GM23338 (cell line): ENCODE data around the gene PTPN12. TPM values are rescaled to one million over a fixed set of nuclear protein-coding genes. Genes with fewer than 3 reads are reported as not detected.

Experiments
- ATAC-seq: fragments of 200-7000 bp; cut with Tn5 transposase; 3 replicates; pipeline ENCODE4 v1.9.1; 2020
- DNase-seq: peaks from one replicate; pipeline ENCODE4 v3.0.0-alpha.2; 2015; ENCODE audit warnings: low spot score
- H2AFZ ChIP-seq: fragments of 200-600 bp; sonication (generic); 2 replicates; pipeline ENCODE4 v1.8.0; 2016; ENCODE audit warnings: antibody characterized with exemption, mild to moderate bottlenecking, moderate library complexity
- H3F3A ChIP-seq: fragments of 200-600 bp; sonication (generic); replicated peaks from 2 replicates; pipeline ENCODE4 v1.8.0; 2017; ENCODE audit warnings: antibody characterized with exemption, mixed run types, low read depth
- H3K27ac ChIP-seq: fragments of 200-600 bp; sonication (generic); 2 replicates; pipeline ENCODE4 v1.6.1; 2016; ENCODE audit warnings: low read depth
- H3K27me3 ChIP-seq: fragments of 200-600 bp; sonication (generic); 2 replicates; pipeline ENCODE4 v1.8.0; 2016; ENCODE audit warnings: mild to moderate bottlenecking, mixed run types, moderate library complexity; ENCODE audit not compliant: insufficient read depth
- H3K36me3 ChIP-seq: fragments of 200-600 bp; sonication (generic); 2 replicates; pipeline ENCODE4 v1.8.0; 2016; ENCODE audit warnings: mild to moderate bottlenecking; ENCODE audit not compliant: insufficient read depth
- H3K4me1 ChIP-seq: fragments of 200-600 bp; sonication (generic); 2 replicates; pipeline ENCODE4 v1.8.0; 2016; ENCODE audit warnings: mild to moderate bottlenecking, moderate library complexity; ENCODE audit not compliant: insufficient read depth
- H3K4me2 ChIP-seq: fragments of 200-600 bp; sonication (generic); 2 replicates; pipeline ENCODE4 v1.7.1; 2017; ENCODE audit warnings: mixed run types
- H3K4me3 ChIP-seq: fragments of 200-600 bp; sonication (generic); 2 replicates; pipeline ENCODE4 v1.6.1; 2016; ENCODE audit warnings: mixed run types
- H3K79me2 ChIP-seq: fragments of 200-600 bp; sonication (generic); replicated peaks from 2 replicates; pipeline ENCODE4 v1.8.0; 2017; ENCODE audit warnings: mild to moderate bottlenecking; ENCODE audit not compliant: insufficient read depth
- H3K9me2 ChIP-seq: fragments of 200-600 bp; sonication (generic); 2 replicates; pipeline ENCODE4 v1.8.0; 2017; ENCODE audit not compliant: insufficient read depth
- H4K20me1 ChIP-seq: fragments of 200-600 bp; sonication (generic); replicated peaks from 2 replicates; pipeline ENCODE4 v1.8.0; 2017; ENCODE audit warnings: mild to moderate bottlenecking; ENCODE audit not compliant: insufficient read depth
- H3K27ac Mint-ChIP-seq: 2 replicates; pipeline ENCODE4 v1.8.0; 2020; ENCODE audit warnings: inconsistent platforms, mild to moderate bottlenecking, moderate library complexity, mixed read lengths
- H3K27me3 Mint-ChIP-seq: 3 replicates; pipeline ENCODE4 v1.8.0; 2022; ENCODE audit warnings: low read depth, mild to moderate bottlenecking, moderate library complexity, mixed read lengths, inconsistent platforms; ENCODE audit not compliant: insufficient read depth, poor library complexity
- H3K36me3 Mint-ChIP-seq: 3 replicates; pipeline ENCODE4 v1.8.0; 2021; ENCODE audit warnings: low read depth, mild to moderate bottlenecking, inconsistent platforms, moderate library complexity, mixed read lengths
- H3K4me1 Mint-ChIP-seq: 3 replicates; pipeline ENCODE4 v1.8.0; 2020; ENCODE audit warnings: mild to moderate bottlenecking, inconsistent platforms, mixed read lengths
- H3K4me3 Mint-ChIP-seq: 3 replicates; pipeline ENCODE4 v1.8.0; 2021; ENCODE audit warnings: moderate library complexity, mild to moderate bottlenecking, inconsistent platforms, mixed read lengths
- H3K9me3 Mint-ChIP-seq: 3 replicates; pipeline ENCODE4 v1.8.0; 2020; ENCODE audit warnings: moderate library complexity, mild to moderate bottlenecking, inconsistent platforms, mixed read lengths
- CREB1 ChIP-seq: fragments of 250-450 bp; sonication (Bioruptor Pico); IDR thresholded peaks from 2 replicates; pipeline ENCODE4 v1.5.0; 2020; ENCODE audit warnings: low read depth, mild to moderate bottlenecking, moderate library complexity
- CTCF ChIP-seq, 2 experiments: fragments of 200-600 bp in 1 of 2; sonication (generic) in 1 of 2; conservative IDR thresholded peaks; 2 replicates each; pipeline versions ENCODE4 v1.5.1 to v1.6.1; 2016 to 2017; ENCODE audit warnings: antibody characterized with exemption in 2 of 2, low read depth in 2 of 2, mild to moderate bottlenecking in 2 of 2, moderate library complexity in 1 of 2
- EZH2phosphoT487 ChIP-seq: fragments of 200-600 bp; sonication (generic); IDR thresholded peaks from one replicate; pipeline ENCODE4 v1.8.1; 2018; ENCODE audit warnings: antibody characterized with exemption; ENCODE audit not compliant: unreplicated experiment
- JUNB ChIP-seq: IDR thresholded peaks from one replicate; pipeline ENCODE4 v1.6.1; 2016; ENCODE audit warnings: antibody characterized with exemption; ENCODE audit not compliant: unreplicated experiment
- REST ChIP-seq: IDR thresholded peaks from one replicate; pipeline ENCODE4 v1.6.1; 2018; ENCODE audit warnings: antibody characterized with exemption; ENCODE audit not compliant: unreplicated experiment
- STAT1 ChIP-seq: IDR thresholded peaks from one replicate; pipeline ENCODE4 v1.6.1; 2016; ENCODE audit warnings: antibody characterized with exemption; ENCODE audit not compliant: unreplicated experiment
- polyA plus RNA-seq: library from polyadenylated mRNA; unstranded; fragments of >200 nt; fragmentation: Nextera tagmentation; extraction: Ambion mirVana; gene quantifications from 2 replicates; pipeline ENCODE4 v1.2.1, GENCODE V29; 2016
- total RNA-seq: library from RNA; depleted of rRNA; stranded (reverse); fragments of >200 nt; shearing (Covaris generic); gene quantifications from 2 replicates; pipeline ENCODE4 v1.2.3, GENCODE V29; 2014
- TF ChIP-seq, protein P1 (sequence below): IDR thresholded peaks from 2 replicates; pipeline ENCODE4 v1.6.1; 2016; ENCODE audit warnings: antibody characterized with exemption
- TF ChIP-seq, protein P2 (sequence below): fragments of 250-450 bp; sonication (Bioruptor Pico); IDR thresholded peaks from 2 replicates; pipeline ENCODE4 v1.5.0; 2020; ENCODE audit warnings: mild to moderate bottlenecking, moderate library complexity

PTPN12 gene
- total and polyA plus RNA-seq, 2 experiments from 2014 or later = 58.8 to 187 TPM

- Histone ChIP-seq H3K36me3 (no peaks in the 10 kb centered on the region), H3K4me3 (no peak overlapping the region), H3K27ac (no peak overlapping the region), H4K20me1 (no peaks in the 10 kb centered on the region), H3K79me2 (no peaks in the 10 kb centered on the region), H3K27me3 (no peaks in the 10 kb centered on the region), H3K4me1 (no peaks in the 10 kb centered on the region; the same call in 1 of the 2 replicates), H3K4me2 (no peak overlapping the region), H2AFZ (peak overlapping the region; percentile 91; the same call in 1 of the 2 replicates), H3K9me2 (no peaks in the 10 kb centered on the region), H3F3A (no peaks in the 10 kb centered on the region)
- Mint-ChIP-seq H3K4me3 (no peak overlapping the region), H3K36me3 (peaks cover 5% of the 10 kb centered on the region), H3K9me3 (peaks cover 12% of the 10 kb centered on the region), H3K27ac (no peak overlapping the region), H3K4me1 (no peaks in the 10 kb centered on the region), H3K27me3 (no peaks in the 10 kb centered on the region)
- no peak for ATAC-seq
- no peak for TF ChIP-seq CREB1 (CRISPR knock-in tag)
- DNase-seq = no peak
Observed at GRCh38 chr7:77498659-77499379, 38.3 kb upstream of the PTPN12 start.

DNA sequence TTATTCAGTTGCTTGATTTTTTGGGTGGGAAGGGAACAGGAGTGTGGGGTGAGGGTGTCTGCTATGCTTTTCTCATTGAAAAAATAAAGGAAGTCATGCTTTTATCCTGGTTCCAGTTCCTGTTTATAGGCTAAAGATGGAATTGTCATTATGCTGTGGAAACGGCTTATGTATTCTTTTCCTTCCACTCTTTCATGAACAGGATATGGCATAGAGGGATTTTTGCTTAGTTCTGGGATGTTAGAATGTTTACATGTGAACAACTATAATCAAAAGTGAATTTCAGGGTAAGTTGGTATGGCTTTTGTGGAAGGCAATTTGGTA lies 35.9 kb upstream of the PTPN12 start:
- DNase-seq (no peak), ATAC-seq (no peak)
- H3F3A ChIP-seq = no peaks in the 10 kb centered on the region
- H3K27me3 ChIP-seq = no peaks in the 10 kb centered on the region
- H3K36me3 Mint-ChIP-seq = no peaks in the 10 kb centered on the region
- no peaks in the 10 kb centered on the region for H3K36me3 ChIP-seq
- no peaks in the 10 kb centered on the region for H3K27me3 Mint-ChIP-seq
- H2AFZ ChIP-seq = 0 out of 2 replicates have a peak overlapping the region, but pooled peaks have one; percentile 72
- no peaks in the 10 kb centered on the region; the same call in 1 of the 2 replicates for H3K4me1 ChIP-seq
- no peak overlapping the region for H3K27ac ChIP-seq
- no peaks in the 10 kb centered on the region for H3K79me2 ChIP-seq
- H3K4me3 ChIP-seq = no peak overlapping the region
- H3K27ac Mint-ChIP-seq = no peak overlapping the region
- H3K9me2 ChIP-seq = no peaks in the 10 kb centered on the region
- no peaks in the 10 kb centered on the region for H4K20me1 ChIP-seq
- H3K9me3 Mint-ChIP-seq = no peaks in the 10 kb centered on the region
- H3K4me2 ChIP-seq = no peak overlapping the region
- H3K4me3 Mint-ChIP-seq = no peak overlapping the region
- H3K4me1 Mint-ChIP-seq = no peaks in the 10 kb centered on the region
- TF ChIP-seq CREB1 (CRISPR knock-in tag) (no peak), CTCF (conservative IDR thresholded peaks at IDR 0.05; ENCODE audit: low read depth in 2 of 2) (no peak), EZH2phosphoT487 (no peak), STAT1 (no peak), JUNB (no peak), REST (no peak)
- TF ChIP-seq, protein P1, sequence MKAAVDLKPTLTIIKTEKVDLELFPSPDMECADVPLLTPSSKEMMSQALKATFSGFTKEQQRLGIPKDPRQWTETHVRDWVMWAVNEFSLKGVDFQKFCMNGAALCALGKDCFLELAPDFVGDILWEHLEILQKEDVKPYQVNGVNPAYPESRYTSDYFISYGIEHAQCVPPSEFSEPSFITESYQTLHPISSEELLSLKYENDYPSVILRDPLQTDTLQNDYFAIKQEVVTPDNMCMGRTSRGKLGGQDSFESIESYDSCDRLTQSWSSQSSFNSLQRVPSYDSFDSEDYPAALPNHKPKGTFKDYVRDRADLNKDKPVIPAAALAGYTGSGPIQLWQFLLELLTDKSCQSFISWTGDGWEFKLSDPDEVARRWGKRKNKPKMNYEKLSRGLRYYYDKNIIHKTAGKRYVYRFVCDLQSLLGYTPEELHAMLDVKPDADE = no peak
- TF ChIP-seq, protein P2, sequence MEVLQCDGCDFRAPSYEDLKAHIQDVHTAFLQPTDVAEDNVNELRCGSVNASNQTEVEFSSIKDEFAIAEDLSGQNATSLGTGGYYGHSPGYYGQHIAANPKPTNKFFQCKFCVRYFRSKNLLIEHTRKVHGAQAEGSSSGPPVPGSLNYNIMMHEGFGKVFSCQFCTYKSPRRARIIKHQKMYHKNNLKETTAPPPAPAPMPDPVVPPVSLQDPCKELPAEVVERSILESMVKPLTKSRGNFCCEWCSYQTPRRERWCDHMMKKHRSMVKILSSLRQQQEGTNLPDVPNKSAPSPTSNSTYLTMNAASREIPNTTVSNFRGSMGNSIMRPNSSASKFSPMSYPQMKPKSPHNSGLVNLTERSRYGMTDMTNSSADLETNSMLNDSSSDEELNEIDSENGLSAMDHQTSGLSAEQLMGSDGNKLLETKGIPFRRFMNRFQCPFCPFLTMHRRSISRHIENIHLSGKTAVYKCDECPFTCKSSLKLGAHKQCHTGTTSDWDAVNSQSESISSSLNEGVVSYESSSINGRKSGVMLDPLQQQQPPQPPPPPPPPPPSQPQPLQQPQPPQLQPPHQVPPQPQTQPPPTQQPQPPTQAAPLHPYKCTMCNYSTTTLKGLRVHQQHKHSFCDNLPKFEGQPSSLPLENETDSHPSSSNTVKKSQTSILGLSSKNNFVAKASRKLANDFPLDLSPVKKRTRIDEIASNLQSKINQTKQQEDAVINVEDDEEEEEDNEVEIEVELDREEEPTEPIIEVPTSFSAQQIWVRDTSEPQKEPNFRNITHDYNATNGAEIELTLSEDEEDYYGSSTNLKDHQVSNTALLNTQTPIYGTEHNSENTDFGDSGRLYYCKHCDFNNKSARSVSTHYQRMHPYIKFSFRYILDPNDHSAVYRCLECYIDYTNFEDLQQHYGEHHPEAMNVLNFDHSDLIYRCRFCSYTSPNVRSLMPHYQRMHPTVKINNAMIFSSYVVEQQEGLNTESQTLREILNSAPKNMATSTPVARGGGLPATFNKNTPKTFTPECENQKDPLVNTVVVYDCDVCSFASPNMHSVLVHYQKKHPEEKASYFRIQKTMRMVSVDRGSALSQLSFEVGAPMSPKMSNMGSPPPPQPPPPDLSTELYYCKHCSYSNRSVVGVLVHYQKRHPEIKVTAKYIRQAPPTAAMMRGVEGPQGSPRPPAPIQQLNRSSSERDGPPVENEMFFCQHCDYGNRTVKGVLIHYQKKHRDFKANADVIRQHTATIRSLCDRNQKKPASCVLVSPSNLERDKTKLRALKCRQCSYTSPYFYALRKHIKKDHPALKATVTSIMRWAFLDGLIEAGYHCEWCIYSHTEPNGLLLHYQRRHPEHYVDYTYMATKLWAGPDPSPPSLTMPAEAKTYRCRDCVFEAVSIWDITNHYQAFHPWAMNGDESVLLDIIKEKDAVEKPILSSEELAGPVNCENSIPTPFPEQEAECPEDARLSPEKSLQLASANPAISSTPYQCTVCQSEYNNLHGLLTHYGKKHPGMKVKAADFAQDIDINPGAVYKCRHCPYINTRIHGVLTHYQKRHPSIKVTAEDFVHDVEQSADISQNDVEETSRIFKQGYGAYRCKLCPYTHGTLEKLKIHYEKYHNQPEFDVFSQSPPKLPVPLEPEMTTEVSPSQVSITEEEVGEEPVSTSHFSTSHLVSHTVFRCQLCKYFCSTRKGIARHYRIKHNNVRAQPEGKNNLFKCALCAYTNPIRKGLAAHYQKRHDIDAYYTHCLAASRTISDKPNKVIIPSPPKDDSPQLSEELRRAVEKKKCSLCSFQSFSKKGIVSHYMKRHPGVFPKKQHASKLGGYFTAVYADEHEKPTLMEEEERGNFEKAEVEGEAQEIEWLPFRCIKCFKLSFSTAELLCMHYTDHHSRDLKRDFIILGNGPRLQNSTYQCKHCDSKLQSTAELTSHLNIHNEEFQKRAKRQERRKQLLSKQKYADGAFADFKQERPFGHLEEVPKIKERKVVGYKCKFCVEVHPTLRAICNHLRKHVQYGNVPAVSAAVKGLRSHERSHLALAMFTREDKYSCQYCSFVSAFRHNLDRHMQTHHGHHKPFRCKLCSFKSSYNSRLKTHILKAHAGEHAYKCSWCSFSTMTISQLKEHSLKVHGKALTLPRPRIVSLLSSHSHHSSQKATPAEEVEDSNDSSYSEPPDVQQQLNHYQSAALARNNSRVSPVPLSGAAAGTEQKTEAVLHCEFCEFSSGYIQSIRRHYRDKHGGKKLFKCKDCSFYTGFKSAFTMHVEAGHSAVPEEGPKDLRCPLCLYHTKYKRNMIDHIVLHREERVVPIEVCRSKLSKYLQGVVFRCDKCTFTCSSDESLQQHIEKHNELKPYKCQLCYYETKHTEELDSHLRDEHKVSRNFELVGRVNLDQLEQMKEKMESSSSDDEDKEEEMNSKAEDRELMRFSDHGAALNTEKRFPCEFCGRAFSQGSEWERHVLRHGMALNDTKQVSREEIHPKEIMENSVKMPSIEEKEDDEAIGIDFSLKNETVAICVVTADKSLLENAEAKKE (CRISPR knock-in tag) = no peak
